ENCODE measurements around the gene MDM2.
A peak's percentile ranks its signal among the peaks of the same experiment; 100 is the strongest.
"Not testable (repeated sequence)": the region's sequence is repeated elsewhere in the genome, so short reads cannot be mapped to it uniquely, and the experiment has no call there.

Gene MDM2

GRCh38 chr12:68808388-68809189 lies 612 bp downstream of the MDM2 start:
- peak overlapping the region; percentile 99 for H3K27ac ChIP-seq
- TF ChIP-seq CTCF (conservative IDR thresholded peaks at IDR 0.05) (peak; percentile 34; the same call in 1 of the 2 replicates), ZFX (IDR thresholded peaks at IDR 0.05) (peak; percentile 75; the same call in 1 of the 2 replicates)

GRCh38 chr12:68809190-68810026 lies 1.4 kb downstream of the MDM2 start:
- peak overlapping the region; percentile 99 for H3K27ac ChIP-seq
- no peak for TF ChIP-seq ZFX (IDR thresholded peaks at IDR 0.05)
- TF ChIP-seq CTCF (conservative IDR thresholded peaks at IDR 0.05) = no peak

GRCh38 chr12:68810027-68810389 lies 2.0 kb downstream of the MDM2 start:
- H3K27ac ChIP-seq = not testable (repeated sequence)

GRCh38 chr12:68811573-68811972 lies 3.6 kb downstream of the MDM2 start:
- not testable (repeated sequence) for H3K27ac ChIP-seq

GRCh38 chr12:68812553-68813241 lies 4.7 kb downstream of the MDM2 start:
- no peak for TF ChIP-seq CTCF (conservative IDR thresholded peaks at IDR 0.05)
- H3K27ac ChIP-seq = no peak overlapping the region

GRCh38 chr12:68813242-68813593 lies 5.2 kb downstream of the MDM2 start:
- TF ChIP-seq ZFX (IDR thresholded peaks at IDR 0.05) (no peak), CTCF (conservative IDR thresholded peaks at IDR 0.05) (no peak)
- no peak overlapping the region for H3K27ac ChIP-seq

- TF ChIP-seq CTCF (conservative IDR thresholded peaks at IDR 0.05) (no peak), ZFX (IDR thresholded peaks at IDR 0.05) (no peak)
- H3K27ac ChIP-seq = no peak overlapping the region
These were observed 6.7 kb downstream of the MDM2 start for GRCh38 chr12:68814490-68815231.

Data from C4-2B (cell line).